HG03565 (cell line): ENCODE measurements around the gene OR10A7.
"Not testable (repeated sequence)": the region's sequence is repeated elsewhere in the genome, so short reads cannot be mapped to it uniquely, and the experiment has no call there.

Experiments used
- ATAC-seq: cut with Tn5 transposase; IDR thresholded peaks from one replicate; pipeline ENCODE4 v1.9.1; 2021; ENCODE audit warnings: mild to moderate bottlenecking, moderate library complexity; ENCODE audit not compliant: unreplicated experiment

The OR10A7 gene, protein sequence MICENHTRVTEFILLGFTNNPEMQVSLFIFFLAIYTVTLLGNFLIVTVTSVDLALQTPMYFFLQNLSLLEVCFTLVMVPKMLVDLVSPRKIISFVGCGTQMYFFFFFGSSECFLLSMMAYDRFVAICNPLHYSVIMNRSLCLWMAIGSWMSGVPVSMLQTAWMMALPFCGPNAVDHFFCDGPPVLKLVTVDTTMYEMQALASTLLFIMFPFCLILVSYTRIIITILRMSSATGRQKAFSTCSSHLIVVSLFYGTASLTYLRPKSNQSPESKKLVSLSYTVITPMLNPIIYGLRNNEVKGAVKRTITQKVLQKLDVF

DNA sequence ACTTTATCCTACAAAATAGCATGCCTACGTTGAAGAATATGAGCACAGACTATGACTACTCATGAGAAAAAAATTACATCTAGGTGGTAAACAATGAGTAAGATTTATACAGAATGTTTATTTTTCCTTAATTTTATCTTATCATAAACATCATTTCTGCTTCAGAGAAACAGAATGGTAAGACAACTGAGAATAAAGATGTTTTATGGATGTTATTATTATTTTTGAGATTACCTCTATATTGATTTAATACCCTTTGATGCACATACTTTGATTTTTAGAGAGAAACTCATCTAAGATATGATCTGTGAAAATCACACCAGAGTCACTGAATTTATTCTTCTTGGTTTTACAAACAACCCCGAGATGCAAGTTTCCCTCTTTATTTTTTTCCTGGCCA, at the start of gene OR10A7:
TSS of gene OR10A7 (plus strand) at position 301 of the 400 bp plus-strand sequence. CDS start at position 301, 0 bp downstream.
- ATAC-seq: no peak

DNA sequence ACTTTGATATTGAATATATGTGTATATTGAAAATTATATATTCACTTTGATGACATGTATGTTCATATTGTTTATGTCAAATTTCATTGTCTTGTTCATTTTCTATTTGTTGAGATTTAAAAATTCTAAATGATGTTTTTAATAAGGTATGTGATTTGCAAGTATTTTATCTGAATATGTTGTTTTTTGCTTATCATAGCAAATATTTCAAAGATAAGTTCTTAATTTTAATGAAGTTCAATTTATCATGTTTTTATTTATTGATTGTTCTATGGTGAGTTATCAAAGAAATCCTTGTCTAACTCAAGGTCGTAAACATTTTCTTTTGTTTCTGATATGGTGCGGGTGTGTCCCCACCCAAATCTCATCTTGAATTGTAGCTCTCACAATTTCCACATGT, 49.4 kb upstream of the OR10A7 start:
- no peak for ATAC-seq

DNA sequence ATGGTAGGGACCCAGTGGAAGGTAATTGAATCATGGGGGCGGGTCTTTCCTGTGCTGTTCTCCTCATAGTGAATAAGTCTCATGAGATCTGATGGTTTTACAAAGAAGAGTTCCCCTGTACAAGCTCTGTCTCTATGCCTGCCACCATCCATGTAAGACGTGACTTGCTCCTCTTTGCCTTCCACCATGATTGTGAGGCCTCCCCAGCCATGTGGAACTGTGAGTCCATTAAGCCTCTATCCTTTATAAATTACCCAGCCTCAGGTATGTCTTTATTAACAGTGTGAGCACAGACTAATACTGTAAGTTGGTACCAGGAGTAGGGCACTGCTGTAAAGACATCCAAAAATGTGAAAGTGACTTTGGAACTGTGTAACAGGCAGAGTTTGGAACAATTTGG, 49.0 kb upstream of the OR10A7 start:
- ATAC-seq: not testable (repeated sequence)

DNA sequence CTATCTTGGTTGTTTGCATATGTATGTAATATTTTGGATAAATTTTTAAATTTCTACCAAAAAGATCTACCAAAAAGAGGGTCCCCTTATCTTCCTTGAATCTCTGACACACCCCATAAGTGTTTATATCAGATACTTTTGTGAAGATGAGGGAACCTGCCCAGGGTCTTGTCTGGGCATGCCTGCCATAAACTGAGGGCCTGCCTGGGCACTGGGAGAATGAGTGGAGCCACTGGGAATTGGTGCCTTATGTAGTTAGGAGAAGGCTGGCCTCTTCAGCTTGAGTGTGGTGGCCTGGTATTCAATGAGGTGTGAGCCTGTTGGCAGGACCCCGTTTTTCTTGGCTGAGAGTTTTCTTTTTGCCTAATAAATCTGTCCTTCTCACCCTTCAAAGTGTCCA, 48.1 kb upstream of the OR10A7 start:
- ATAC-seq: no peak

DNA sequence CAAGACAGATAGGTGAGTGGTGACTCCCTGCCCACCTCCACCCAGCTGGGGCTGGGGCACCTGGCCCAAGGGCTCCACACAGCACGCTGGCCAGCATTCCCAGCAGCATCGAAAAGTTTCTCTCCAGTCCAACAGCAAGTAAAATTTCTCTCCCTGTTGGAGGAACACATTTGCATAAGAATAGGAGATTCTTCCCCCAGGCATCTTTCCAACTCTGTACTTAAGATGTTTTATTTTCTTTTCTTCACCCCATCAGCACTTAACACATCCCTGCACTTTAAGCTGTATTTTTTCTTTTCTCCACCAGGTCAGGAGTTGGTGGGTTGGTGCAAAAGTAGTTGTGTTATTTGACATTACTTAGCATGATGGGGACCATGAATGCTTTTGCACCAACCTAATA, 47.4 kb upstream of the OR10A7 start:
- no peak for ATAC-seq

DNA sequence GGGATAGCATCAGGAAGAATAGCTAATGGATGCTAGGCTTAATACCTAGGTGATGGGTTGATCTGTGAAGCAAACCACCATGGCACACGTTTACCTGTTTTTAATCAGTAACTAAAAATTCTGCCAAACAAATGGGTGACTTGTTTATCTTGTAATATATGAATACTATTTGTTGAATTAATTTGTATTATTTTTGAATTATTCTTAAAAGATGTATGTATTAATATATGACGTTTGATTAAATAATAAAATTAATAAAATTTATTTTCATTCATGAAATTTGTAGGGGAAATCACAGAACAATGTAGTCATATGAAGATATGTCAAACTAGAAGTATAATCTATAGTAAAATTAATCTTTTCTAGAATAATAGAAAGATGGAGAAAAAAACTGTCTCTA, 32.3 kb upstream of the OR10A7 start:
- no peak for ATAC-seq

DNA sequence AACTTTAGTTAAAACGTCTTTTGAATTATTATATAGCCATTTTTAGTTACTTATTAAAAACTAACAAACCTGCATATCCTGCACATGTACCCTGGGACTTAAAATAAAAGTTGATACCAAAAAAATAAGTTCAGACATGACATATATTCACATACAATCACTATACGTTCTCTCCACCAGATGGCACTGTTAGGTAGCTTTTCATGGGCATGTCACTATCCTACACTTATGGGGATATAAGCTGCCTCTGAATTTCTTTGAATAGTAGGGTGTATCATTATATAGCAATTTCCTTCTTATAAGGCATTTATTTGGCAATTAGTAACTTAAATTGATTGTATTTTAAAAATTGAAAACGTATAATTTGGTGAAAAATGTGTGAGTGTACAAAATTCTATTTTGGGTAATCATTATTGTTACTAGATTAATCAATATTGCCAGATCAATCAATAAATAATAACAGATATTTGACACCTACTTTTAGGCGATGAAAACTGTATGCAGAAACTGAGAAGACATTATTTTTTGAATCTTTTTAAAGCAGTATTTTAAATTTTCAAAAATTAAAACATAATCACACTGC, 31.8 kb upstream of the OR10A7 start:
- peak; percentile 94 for ATAC-seq

DNA sequence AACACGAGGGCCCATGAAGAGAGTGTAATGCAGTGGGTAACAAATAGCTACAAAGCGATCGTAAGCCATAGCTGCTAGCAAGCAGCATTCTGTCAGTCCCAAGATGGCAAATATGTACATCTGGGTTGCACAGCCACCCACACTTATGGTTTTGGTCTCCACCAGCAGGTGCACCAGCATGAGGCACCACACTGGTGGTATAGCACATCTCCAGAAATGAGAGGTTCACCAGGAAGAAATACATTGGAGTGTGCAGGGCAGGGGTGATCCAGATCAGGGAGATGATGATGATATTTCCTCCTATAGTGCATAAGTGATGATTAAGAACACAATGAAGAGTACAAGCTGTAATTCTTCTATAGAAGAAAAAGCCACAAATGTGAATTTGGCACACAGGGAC, 26.4 kb upstream of the OR10A7 start:
- no peak for ATAC-seq

DNA sequence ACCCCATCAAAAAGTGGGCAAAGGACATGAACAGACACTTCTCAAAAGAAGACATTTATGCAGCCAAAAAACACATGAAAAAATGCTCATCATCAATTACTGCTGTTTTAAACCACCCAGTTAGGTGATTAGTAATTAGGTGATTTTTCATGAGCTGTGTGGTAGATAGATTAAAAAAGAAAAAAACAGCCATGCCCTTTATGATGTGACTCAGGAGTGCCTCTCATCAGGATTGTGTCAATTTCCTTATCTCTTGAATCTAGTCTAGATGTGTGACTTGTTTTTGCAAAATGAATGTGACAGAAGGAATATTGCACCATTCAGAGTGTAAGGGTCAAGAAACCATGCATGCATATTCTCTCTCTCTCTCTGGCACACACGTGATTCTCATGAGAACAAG, 5.7 kb downstream of the OR10A7 start:
- ATAC-seq: no peak

DNA sequence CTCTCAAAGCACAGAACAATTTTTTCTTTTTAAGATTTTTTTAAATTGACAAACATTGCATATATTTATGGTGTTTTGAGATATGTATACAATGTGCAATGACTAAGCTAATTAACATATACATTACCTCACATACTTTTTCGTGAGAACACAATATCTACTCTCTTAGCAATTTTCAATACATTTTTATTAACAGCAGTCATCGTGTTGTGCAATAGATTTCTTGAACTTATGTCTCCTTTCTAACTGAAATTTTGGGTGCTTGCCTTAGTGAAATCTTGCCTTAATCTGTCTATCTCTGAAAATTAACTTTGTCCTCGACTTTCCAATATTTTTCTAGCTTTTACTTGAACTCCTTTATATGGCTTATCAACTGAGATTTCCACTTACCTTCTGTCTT, 6.8 kb downstream of the OR10A7 start:
- ATAC-seq: no peak

DNA sequence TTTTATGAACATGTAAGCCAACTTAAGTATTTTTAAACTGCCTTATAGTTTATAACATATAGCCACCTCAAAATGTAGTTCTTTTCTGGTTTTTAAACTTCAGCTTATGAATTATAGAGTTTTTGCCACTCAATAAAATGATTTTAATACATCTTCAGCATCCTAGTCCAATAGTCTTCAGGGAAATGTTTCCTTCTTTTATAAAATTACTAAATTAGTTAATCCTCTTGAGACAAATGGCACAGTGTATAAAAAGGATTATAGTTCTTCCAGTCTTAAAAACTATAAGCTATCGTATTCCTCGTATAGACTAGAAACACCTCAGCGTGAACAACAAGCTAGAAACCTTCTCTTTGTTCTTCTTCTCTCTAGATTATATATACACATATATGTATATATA, 23.5 kb downstream of the OR10A7 start, which contains the start of gene OR6C74:
TSS of gene OR6C74 (plus strand) at position 301 of the 400 bp plus-strand sequence. CDS start 2,679 bp downstream, outside the sequence.
- ATAC-seq: no peak

DNA sequence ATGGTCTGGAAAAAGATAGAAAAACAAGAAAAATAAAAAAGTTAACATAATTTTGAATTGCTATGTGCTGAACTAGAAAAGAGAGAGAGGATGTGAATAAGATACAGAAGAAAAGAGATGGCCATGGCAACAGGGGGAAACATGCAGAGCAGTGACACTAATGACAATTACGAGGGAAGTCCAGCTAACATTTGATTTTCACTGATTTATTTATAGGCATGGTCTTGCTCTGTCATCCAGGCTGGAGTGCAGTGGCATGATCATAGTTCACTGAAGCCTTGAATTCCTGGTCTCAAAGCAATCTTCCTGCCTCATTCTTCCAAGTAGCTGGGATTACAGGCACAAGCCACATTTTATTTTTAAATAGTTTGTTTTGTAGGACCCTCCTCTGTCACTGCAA, 25.3 kb downstream of the OR10A7 start:
- ATAC-seq: no peak

DNA sequence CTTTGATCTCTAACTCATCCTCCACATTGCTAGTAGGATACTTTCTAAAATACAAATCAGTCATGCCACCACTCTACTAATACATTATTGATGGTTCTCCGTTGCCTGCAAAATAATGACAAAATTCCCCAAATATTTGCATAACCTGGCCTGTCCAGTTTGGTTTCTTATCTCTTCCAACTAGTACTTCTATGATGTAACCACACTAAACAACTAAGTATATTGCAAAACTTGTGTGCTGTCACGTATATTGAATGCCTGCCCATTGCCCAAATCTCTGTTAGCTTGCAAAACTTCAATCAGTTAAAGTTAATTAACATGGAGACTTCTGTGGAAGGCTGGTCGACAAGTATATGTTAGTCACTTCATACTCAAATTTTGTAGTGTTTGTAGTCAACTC, 30.1 kb downstream of the OR10A7 start:
- no peak for ATAC-seq

DNA sequence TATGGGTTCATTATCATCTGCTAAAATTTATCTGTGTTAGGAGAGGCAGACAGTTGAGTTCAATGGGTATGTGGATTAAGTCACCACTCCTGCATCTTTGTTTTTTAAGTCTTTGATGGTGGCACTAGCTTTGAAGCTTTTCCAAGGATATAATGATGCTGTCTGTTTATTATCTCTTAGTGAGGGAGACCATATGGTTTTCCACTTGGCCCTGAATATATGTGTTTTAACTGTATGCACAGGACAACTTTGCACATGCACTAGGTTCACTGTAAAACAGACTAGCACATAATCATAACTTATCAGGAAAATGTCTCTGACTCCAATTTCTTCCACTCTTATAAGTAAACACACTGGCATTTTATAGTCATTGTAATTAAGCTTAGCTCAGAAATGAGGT, 32.5 kb downstream of the OR10A7 start:
- ATAC-seq: no peak

DNA sequence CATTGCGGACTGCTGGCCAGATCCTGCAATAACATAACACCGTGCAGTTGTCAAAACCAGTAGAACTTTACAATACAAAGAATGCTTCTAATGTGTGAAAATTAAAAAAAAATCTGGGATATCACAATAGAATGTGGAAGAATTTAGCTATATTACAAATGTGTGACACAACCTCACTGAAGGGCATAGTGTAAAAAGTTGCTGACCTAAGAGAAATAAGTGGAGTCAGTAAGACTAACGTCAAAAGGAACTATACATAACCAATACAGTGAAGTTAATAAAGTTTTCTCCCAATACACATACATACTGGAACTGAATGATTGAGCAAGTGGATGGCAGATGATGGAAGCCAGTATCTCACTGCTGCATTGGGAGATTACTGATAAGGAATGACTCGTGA, 36.0 kb downstream of the OR10A7 start:
- ATAC-seq: no peak

DNA sequence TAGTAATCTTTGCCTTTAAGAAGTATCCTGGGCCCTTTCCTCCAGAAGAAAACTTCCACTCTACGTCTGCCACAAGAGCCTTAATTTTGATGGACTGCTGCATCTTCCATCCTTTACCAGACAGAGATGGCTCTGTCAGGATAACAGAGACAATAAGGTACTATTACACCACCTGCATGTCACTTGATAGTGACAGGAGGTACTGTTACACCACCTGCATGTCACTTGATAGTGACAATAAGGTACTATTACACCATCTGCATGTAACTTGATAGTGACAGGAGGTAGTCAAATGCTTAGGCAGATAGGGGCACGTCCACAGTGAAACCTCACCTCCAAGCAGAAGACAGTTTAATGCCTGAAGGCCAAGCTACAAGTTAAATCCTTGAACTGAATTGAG, 37.5 kb downstream of the OR10A7 start:
- no peak for ATAC-seq
